ENCODE measurements around the gene GLCE.

GRCh38 chr15:69280783-69281182 lies 120.3 kb downstream of the GLCE start:
- TF ChIP-seq, protein P1, sequence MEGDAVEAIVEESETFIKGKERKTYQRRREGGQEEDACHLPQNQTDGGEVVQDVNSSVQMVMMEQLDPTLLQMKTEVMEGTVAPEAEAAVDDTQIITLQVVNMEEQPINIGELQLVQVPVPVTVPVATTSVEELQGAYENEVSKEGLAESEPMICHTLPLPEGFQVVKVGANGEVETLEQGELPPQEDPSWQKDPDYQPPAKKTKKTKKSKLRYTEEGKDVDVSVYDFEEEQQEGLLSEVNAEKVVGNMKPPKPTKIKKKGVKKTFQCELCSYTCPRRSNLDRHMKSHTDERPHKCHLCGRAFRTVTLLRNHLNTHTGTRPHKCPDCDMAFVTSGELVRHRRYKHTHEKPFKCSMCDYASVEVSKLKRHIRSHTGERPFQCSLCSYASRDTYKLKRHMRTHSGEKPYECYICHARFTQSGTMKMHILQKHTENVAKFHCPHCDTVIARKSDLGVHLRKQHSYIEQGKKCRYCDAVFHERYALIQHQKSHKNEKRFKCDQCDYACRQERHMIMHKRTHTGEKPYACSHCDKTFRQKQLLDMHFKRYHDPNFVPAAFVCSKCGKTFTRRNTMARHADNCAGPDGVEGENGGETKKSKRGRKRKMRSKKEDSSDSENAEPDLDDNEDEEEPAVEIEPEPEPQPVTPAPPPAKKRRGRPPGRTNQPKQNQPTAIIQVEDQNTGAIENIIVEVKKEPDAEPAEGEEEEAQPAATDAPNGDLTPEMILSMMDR (IDR thresholded peaks at IDR 0.05) = no peak
- no peak for TF ChIP-seq POLR2AphosphoS5 (IDR thresholded peaks at IDR 0.05)
- TF ChIP-seq POLR2A (IDR thresholded peaks at IDR 0.05) = no peak
- no peak for TF ChIP-seq EP300 (IDR thresholded peaks at IDR 0.05)
